CD4-positive, alpha-beta T cell (primary cell): ENCODE data around the gene BTBD9. TPM values are rescaled to one million over a fixed set of nuclear protein-coding genes. Genes with fewer than 3 reads are reported as not detected.

Experiments
- ATAC-seq: fragments of 200-7000 bp; cut with Tn5 transposase; one replicate; pipeline ENCODE4 v1.10.0; 2022; ENCODE audit warnings: mild to moderate bottlenecking; ENCODE audit not compliant: poor library complexity
- CTCF ChIA-PET: fragments of 350-600 bp; sonication (Branson Sonifier 250); formaldehyde crosslinking; loops from one replicate; lab custom pipeline; 2021; ENCODE audit warnings: antibody characterized with exemption, inconsistent platforms; lab: Charles Lee
- POLR2A ChIA-PET: fragments of 350-600 bp; sonication (Branson Sonifier 250); formaldehyde crosslinking; loops from one replicate; lab custom pipeline; 2021; ENCODE audit warnings: antibody characterized with exemption, inconsistent platforms; lab: Charles Lee
- DNase-seq, 14 experiments: peaks; one replicate each; pipeline ENCODE4 v3.0.0-alpha.2; 2013 to 2020; ENCODE audit warnings: mixed read lengths in 2 of 14
- H3K27ac ChIP-seq, 2 donors: one replicate each; pipeline versions ENCODE4 v1.5.1 to v1.7.0; 2013; ENCODE audit warnings: low read length in 2 of 2, low read depth in 1 of 2, mild to moderate bottlenecking in 1 of 2
- H3K27me3 ChIP-seq, 2 experiments: 1 replicate in 1 of 2; 2 replicates in 1 of 2; pipeline versions ENCODE4 v1.6.1 to v1.7.0; 2013; ENCODE audit warnings: low read length in 2 of 2, control low read depth in 1 of 2, mild to moderate bottlenecking in 1 of 2, moderate library complexity in 1 of 2; ENCODE audit not compliant: insufficient read depth in 2 of 2, control insufficient read depth in 1 of 2
- H3K36me3 ChIP-seq: one replicate; pipeline ENCODE4 v1.6.1; 2013; ENCODE audit warnings: low read length, control low read depth; ENCODE audit not compliant: insufficient read depth
- H3K4me1 ChIP-seq: one replicate; pipeline ENCODE4 v1.6.1; 2013; ENCODE audit warnings: low read length, control low read depth; ENCODE audit not compliant: insufficient read depth
- H3K4me3 ChIP-seq: one replicate; pipeline ENCODE4 v1.5.1; 2013; ENCODE audit warnings: mild to moderate bottlenecking, low read length, moderate library complexity
- H3K9me3 ChIP-seq, 2 experiments: 1 replicate in 1 of 2; 2 replicates in 1 of 2; pipeline versions ENCODE4 v1.6.1 to v1.7.0; 2013; ENCODE audit warnings: low read length in 2 of 2, mild to moderate bottlenecking in 2 of 2, control low read depth in 1 of 2, moderate library complexity in 1 of 2; ENCODE audit not compliant: control insufficient read depth in 1 of 2, insufficient read depth in 1 of 2
- H3K27ac Mint-ChIP-seq: one replicate; pipeline ENCODE4 v1.8.0; 2020; ENCODE audit warnings: mixed read lengths
- H3K27me3 Mint-ChIP-seq: one replicate; pipeline ENCODE4 v1.8.0; 2021; ENCODE audit warnings: mixed read lengths
- H3K36me3 Mint-ChIP-seq: one replicate; pipeline ENCODE4 v1.8.0; 2021; ENCODE audit warnings: low read depth, mixed read lengths
- H3K4me1 Mint-ChIP-seq: one replicate; pipeline ENCODE4 v1.8.0; 2021; ENCODE audit warnings: low read depth, mixed read lengths
- H3K4me3 Mint-ChIP-seq: one replicate; pipeline ENCODE4 v1.8.0; 2020; ENCODE audit warnings: mild to moderate bottlenecking, mixed read lengths
- H3K9me3 Mint-ChIP-seq: one replicate; pipeline ENCODE4 v1.8.0; 2020; ENCODE audit warnings: mixed read lengths
- intact Hi-C, 2 experiments: fragments of 100-400 bp; cut with DNase I in 1 of 2; cut with micrococcal nuclease in 1 of 2; formaldehyde crosslinking; loops; one replicate each; pipeline versions ENCODE4 v1.15.1 to v1.9.0; 2023 to 2025; cut with DNase I, micrococcal nuclease
- total RNA-seq, 174 experiments: library from RNA in 2 of 174; stranded (reverse) in 2 of 174; gene quantifications; one replicate each; pipeline ENCODE4 v1.2.3 and lab custom pipeline; 2021 to 2026
- TF ChIP-seq, protein P1 (sequence below): fragments of 200-600 bp; IDR thresholded peaks from one replicate; pipeline ENCODE4 v1.8.0; 2022; ENCODE audit warnings: antibody characterized with exemption, mild to moderate bottlenecking

Gene BTBD9
- total RNA-seq, 2 experiments from 2014 or later: 58.7 to 59.3 TPM

DNA sequence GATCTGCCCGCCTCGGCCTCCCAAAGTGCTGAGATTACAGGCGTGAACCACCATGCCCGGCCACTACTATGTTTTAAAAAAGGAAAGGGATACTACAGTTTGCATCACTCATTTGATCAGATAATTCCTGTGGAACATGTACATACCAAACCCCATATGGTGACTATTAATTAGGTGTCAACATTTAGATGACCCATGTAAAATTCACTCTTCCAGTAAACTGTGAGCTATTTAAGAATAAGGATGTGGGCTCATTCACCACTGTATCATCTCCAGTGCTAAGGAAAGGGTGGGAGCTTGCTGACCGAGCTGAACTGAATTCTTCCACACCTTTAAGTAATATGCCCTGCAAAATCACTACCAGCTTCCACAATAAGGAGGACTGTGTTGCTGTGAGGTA, 127.5 kb downstream of the BTBD9 start:
- intact Hi-C loops: no loop called here
- Histone ChIP-seq H3K27me3 (no peaks in the 10 kb centered on the region), H3K27ac (no peak overlapping the region), H3K4me1 (no peaks in the 10 kb centered on the region), H3K36me3 (no peaks in the 10 kb centered on the region), H3K9me3 (no peaks in the 10 kb centered on the region), H3K4me3 (no peak overlapping the region)
- Mint-ChIP-seq H3K36me3 (no peaks in the 10 kb centered on the region), H3K27ac (no peak overlapping the region), H3K9me3 (no peaks in the 10 kb centered on the region), H3K27me3 (no peaks in the 10 kb centered on the region), H3K4me1 (peaks cover 10% of the 10 kb centered on the region), H3K4me3 (no peak overlapping the region)
- TF ChIP-seq, protein P1, sequence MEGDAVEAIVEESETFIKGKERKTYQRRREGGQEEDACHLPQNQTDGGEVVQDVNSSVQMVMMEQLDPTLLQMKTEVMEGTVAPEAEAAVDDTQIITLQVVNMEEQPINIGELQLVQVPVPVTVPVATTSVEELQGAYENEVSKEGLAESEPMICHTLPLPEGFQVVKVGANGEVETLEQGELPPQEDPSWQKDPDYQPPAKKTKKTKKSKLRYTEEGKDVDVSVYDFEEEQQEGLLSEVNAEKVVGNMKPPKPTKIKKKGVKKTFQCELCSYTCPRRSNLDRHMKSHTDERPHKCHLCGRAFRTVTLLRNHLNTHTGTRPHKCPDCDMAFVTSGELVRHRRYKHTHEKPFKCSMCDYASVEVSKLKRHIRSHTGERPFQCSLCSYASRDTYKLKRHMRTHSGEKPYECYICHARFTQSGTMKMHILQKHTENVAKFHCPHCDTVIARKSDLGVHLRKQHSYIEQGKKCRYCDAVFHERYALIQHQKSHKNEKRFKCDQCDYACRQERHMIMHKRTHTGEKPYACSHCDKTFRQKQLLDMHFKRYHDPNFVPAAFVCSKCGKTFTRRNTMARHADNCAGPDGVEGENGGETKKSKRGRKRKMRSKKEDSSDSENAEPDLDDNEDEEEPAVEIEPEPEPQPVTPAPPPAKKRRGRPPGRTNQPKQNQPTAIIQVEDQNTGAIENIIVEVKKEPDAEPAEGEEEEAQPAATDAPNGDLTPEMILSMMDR: no peak
- ATAC-seq: no peak
- POLR2A ChIA-PET: no interaction called here
- DNase-seq: no peak
- CTCF ChIA-PET: interaction anchor here (1.3 kb wide), 1 partner anchor 18 kb away, joined by 3 read pairs; no protein-coding TSS in a partner anchor

DNA sequence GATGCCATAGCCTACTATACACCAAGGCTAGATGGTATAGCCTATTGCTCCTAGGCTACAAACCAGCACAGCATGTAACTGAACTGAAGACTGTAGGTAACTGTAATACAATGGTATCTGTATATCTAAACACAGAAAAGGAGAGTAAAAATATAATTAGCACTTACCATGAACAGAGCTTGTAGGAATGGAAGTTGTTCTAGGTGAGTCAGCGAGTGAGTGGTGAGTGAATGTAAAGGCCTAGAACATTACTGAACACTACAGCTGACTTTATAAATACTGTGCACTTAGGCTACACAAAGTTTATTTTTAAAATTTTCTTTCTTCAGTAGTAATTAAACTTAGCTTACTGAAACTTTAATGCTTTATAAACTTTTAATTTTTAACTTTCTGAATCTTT, 129.5 kb downstream of the BTBD9 start:
- H3K27me3 Mint-ChIP-seq: no peaks in the 10 kb centered on the region

DNA sequence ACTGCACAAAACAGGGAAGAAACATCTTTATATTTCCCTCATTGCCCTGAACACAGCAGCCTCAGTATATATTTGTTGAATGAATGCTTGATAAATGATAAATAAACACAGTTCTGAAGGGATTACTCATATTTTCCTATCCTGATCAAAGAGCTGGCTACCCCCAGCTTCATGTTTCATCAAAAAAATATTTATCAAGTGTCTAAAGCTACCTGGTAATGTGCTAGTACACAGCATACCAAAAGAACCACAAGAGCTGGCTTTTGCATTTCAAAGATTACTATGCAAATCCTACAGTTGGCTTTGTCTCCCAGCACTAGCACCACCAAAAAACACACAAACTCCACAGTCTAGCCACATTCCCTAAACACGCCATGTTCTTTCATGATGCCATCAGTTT, 130.0 kb downstream of the BTBD9 start:
- Histone ChIP-seq H3K4me1 (no peaks in the 10 kb centered on the region), H3K9me3 (no peaks in the 10 kb centered on the region), H3K27ac (no peak overlapping the region), H3K4me3 (no peak overlapping the region), H3K27me3 (no peaks in the 10 kb centered on the region), H3K36me3 (no peaks in the 10 kb centered on the region)
- no peak for ATAC-seq
- ChIA-PET POLR2A (no interaction called here), CTCF (interaction anchor here (2.6 kb wide), 1 partner anchor 16 kb away, joined by 9 read pairs; no protein-coding TSS in a partner anchor)
- Mint-ChIP-seq H3K4me1 (no peaks in the 10 kb centered on the region), H3K9me3 (no peaks in the 10 kb centered on the region), H3K4me3 (no peak overlapping the region), H3K36me3 (no peaks in the 10 kb centered on the region), H3K27ac (no peak overlapping the region), H3K27me3 (no peaks in the 10 kb centered on the region)
- TF ChIP-seq, protein P1: no peak
- no peak for DNase-seq
- intact Hi-C loops: no loop called here

More for the DNA sequence above, 129.5 kb downstream of the BTBD9 start:
- Histone ChIP-seq H3K36me3 (no peaks in the 10 kb centered on the region), H3K4me1 (no peaks in the 10 kb centered on the region), H3K4me3 (no peak overlapping the region), H3K9me3 (no peaks in the 10 kb centered on the region), H3K27ac (no peak overlapping the region), H3K27me3 (no peaks in the 10 kb centered on the region)
- DNase-seq: no peak
- Mint-ChIP-seq H3K36me3 (no peaks in the 10 kb centered on the region), H3K4me3 (no peak overlapping the region), H3K4me1 (no peaks in the 10 kb centered on the region), H3K9me3 (no peaks in the 10 kb centered on the region), H3K27ac (no peak overlapping the region)
- TF ChIP-seq, protein P1: no peak
- ATAC-seq: no peak
- intact Hi-C loops: no loop called here
- POLR2A ChIA-PET: no interaction called here
- CTCF ChIA-PET: interaction anchor here (0.6 to 2.6 kb wide), 2 partner anchors 14 to 16 kb away, joined by 3 to 9 read pairs; no protein-coding TSS in a partner anchor
